Fibroblast of lung (primary cell): ENCODE data around the gene RAB42. TPM values are rescaled to one million over a fixed set of nuclear protein-coding genes. Genes with fewer than 3 reads are reported as not detected.

ENCODE experiments used
- DNase-seq, 2 donors: peaks; one replicate each; pipeline versions ENCODE4 v3.0.0 to v3.0.0-alpha.2; 2010; ENCODE audit warnings: low read depth in 2 of 2
- H2AFZ ChIP-seq: 2 replicates; pipeline ENCODE4 v1.5.1; 2012; ENCODE audit warnings: low read length, control low read depth, inconsistent platforms
- H3K27ac ChIP-seq: 2 replicates; pipeline ENCODE4 v1.5.1; 2011; ENCODE audit warnings: low read length, control low read depth; ENCODE audit not compliant: insufficient read depth
- H3K27me3 ChIP-seq: 2 replicates; pipeline ENCODE4 v1.5.1; 2011; ENCODE audit warnings: mild to moderate bottlenecking, low read length; ENCODE audit not compliant: control insufficient read depth, insufficient read depth
- H3K36me3 ChIP-seq: 2 replicates; pipeline ENCODE4 v1.5.1; 2011; ENCODE audit warnings: low read length; ENCODE audit not compliant: control insufficient read depth, insufficient read depth
- H3K4me1 ChIP-seq: 2 replicates; pipeline ENCODE4 v1.5.1; 2011; ENCODE audit warnings: low read length; ENCODE audit not compliant: control insufficient read depth, insufficient read depth; ENCODE audit errors: extremely low read depth
- H3K4me2 ChIP-seq: 2 replicates; pipeline ENCODE4 v1.5.1; 2011; ENCODE audit warnings: low read length, control low read depth; ENCODE audit not compliant: insufficient read depth; ENCODE audit errors: extremely low read depth
- H3K4me3 ChIP-seq, 4 experiments: fragments of 200-600 bp in 1 of 4; sonication (generic) in 1 of 4; replicated peaks in 1 of 4; 2 replicates each; pipeline ENCODE4 v1.5.1; 2011 to 2016; ENCODE audit warnings: low read length in 4 of 4, low read depth in 3 of 4, mild to moderate bottlenecking in 3 of 4, control low read depth in 2 of 4, inconsistent platforms in 1 of 4, mixed read lengths in 1 of 4; ENCODE audit not compliant: insufficient read depth in 1 of 4; ENCODE audit errors: control extremely low read depth in 1 of 4
- H3K79me2 ChIP-seq: 2 replicates; pipeline ENCODE4 v1.5.1; 2012; ENCODE audit warnings: mild to moderate bottlenecking, low read length, inconsistent platforms; ENCODE audit not compliant: control insufficient read depth, insufficient read depth
- H3K9ac ChIP-seq: 2 replicates; pipeline ENCODE4 v1.5.1; 2011; ENCODE audit warnings: mild to moderate bottlenecking, low read length, control low read depth; ENCODE audit not compliant: insufficient read depth
- H3K9me3 ChIP-seq: 2 replicates; pipeline ENCODE4 v1.5.1; 2012; ENCODE audit warnings: low read depth, low read length; ENCODE audit not compliant: control insufficient read depth, insufficient read depth
- H4K20me1 ChIP-seq: 2 replicates; pipeline ENCODE4 v1.5.1; 2011; ENCODE audit warnings: low read length; ENCODE audit not compliant: control insufficient read depth, insufficient read depth; ENCODE audit errors: extremely low read depth
- EZH2 ChIP-seq: IDR thresholded peaks from 2 replicates; pipeline ENCODE4 v1.5.1; 2012; ENCODE audit warnings: low read length, control low read depth, mild to moderate bottlenecking; ENCODE audit errors: missing control alignments
- polyA plus RNA-seq, 2 donors: library from polyadenylated mRNA; depleted of rRNA in 1 of 2; stranded (reverse) in 1 of 2; unstranded in 1 of 2; fragments of >200 nt; gene quantifications; 2 replicates each; pipeline ENCODE4 v1.2.1, GENCODE V29; 2011 to 2012; ENCODE audit warnings: missing spikeins in 1 of 2
- total RNA-seq: library from RNA; depleted of rRNA; stranded (reverse); fragments of >200 nt; gene quantifications from 2 replicates; pipeline ENCODE4 v1.2.1, GENCODE V29; 2014
- TF ChIP-seq, protein P1 (sequence below), 2 donors: IDR thresholded peaks in 1 of 2; conservative IDR thresholded peaks in 1 of 2; 1 replicate in 1 of 2; 2 replicates in 1 of 2; pipeline ENCODE4 v1.5.1; 2011 to 2012; ENCODE audit warnings: low read length in 2 of 2, control low read depth in 1 of 2, inconsistent platforms in 1 of 2, low read depth in 1 of 2, mild to moderate bottlenecking in 1 of 2

RAB42 gene
- total and polyA plus RNA-seq, 2 donors (not counting 1 experiment from before 2014, with no cell fraction given): 3.4 to 5.8 TPM

GRCh38 chr1:28579401-28579800 is 12.7 kb upstream of the RAB42 start:
- H3K9ac ChIP-seq: peak overlapping the region; percentile 20
- no peak overlapping the region for H2AFZ ChIP-seq
- TF ChIP-seq EZH2: no peak
- TF ChIP-seq, protein P1, sequence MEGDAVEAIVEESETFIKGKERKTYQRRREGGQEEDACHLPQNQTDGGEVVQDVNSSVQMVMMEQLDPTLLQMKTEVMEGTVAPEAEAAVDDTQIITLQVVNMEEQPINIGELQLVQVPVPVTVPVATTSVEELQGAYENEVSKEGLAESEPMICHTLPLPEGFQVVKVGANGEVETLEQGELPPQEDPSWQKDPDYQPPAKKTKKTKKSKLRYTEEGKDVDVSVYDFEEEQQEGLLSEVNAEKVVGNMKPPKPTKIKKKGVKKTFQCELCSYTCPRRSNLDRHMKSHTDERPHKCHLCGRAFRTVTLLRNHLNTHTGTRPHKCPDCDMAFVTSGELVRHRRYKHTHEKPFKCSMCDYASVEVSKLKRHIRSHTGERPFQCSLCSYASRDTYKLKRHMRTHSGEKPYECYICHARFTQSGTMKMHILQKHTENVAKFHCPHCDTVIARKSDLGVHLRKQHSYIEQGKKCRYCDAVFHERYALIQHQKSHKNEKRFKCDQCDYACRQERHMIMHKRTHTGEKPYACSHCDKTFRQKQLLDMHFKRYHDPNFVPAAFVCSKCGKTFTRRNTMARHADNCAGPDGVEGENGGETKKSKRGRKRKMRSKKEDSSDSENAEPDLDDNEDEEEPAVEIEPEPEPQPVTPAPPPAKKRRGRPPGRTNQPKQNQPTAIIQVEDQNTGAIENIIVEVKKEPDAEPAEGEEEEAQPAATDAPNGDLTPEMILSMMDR (conservative IDR thresholded peaks at IDR 0.05 in 1 of 2, IDR thresholded peaks at IDR 0.05 in 1 of 2; ENCODE audit: low read depth in 1 of 2, low read length in 2 of 2): no peak
- H3K4me2 ChIP-seq: peak overlapping the region; percentile 87
- peak overlapping the region; percentile 22 for H3K27ac ChIP-seq
- H3K36me3 ChIP-seq: peaks cover 13% of the 10 kb centered on the region
- peaks cover 12% of the 10 kb centered on the region for H3K4me1 ChIP-seq
- H4K20me1 ChIP-seq: peaks cover 3% of the 10 kb centered on the region
- peak overlapping the region; percentile 91 to 100 (median 92) for H3K4me3 ChIP-seq
- peaks cover 31% of the 10 kb centered on the region for H3K79me2 ChIP-seq
- no peaks in the 10 kb centered on the region for H3K9me3 ChIP-seq
- H3K27me3 ChIP-seq: no peaks in the 10 kb centered on the region
- no peak for DNase-seq

DNA sequence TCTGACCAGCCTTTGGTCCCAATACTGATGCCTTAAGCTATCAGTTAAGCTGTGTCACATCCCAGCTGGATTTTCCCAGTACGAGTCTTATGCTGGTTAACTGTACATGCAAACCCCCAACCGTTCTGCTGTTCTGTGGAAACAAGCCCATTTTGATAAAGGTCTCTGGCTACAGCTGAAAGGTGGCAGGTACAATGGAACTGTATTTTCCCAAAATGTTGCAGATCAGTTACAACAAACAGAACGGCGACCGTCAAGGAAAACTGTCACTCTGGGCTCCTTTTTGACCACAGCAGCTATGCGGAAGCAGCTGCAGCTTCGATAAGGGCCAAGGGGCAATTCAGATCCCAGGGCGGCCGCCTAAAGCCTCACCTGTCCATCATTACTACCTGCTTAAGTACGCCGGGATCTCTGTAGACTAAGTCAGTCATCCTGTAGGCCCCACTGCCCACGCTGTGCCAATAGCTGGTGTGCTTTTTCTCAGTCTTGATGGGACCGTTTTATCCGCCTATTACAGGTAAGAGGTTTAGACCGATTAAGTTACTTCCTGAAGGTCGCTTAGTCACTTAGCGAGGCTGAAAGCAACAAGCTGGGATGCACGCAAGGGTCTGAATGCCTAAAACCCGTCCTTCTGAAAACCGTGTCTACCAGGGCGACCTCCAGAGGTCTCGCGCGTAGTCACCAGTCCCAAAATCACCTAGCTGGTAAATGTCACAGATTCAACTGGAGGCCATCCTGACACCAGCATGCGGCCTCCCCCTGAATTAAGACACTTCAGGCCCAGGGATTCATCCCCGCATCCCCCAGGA is 11.1 kb upstream of the RAB42 start:
- Histone ChIP-seq H3K4me3 (peak overlapping the region; percentile 91 to 100 (median 92)), H3K27ac (peak overlapping the region; percentile 72), H3K4me1 (peaks cover 12% of the 10 kb centered on the region), H4K20me1 (peaks cover 3% of the 10 kb centered on the region), H3K27me3 (no peaks in the 10 kb centered on the region), H2AFZ (no peak overlapping the region), H3K79me2 (peaks cover 31% of the 10 kb centered on the region), H3K9ac (peak overlapping the region; percentile 84), H3K9me3 (no peaks in the 10 kb centered on the region), H3K36me3 (peaks cover 13% of the 10 kb centered on the region), H3K4me2 (peak overlapping the region; percentile 88)
- TF ChIP-seq, protein P1 (conservative IDR thresholded peaks at IDR 0.05 in 1 of 2, IDR thresholded peaks at IDR 0.05 in 1 of 2; ENCODE audit: low read depth in 1 of 2, low read length in 2 of 2): peak in 1 of 2 donors; percentile 19
- TF ChIP-seq EZH2: no peak
- DNase-seq: peak; percentile 36 to 53

DNA sequence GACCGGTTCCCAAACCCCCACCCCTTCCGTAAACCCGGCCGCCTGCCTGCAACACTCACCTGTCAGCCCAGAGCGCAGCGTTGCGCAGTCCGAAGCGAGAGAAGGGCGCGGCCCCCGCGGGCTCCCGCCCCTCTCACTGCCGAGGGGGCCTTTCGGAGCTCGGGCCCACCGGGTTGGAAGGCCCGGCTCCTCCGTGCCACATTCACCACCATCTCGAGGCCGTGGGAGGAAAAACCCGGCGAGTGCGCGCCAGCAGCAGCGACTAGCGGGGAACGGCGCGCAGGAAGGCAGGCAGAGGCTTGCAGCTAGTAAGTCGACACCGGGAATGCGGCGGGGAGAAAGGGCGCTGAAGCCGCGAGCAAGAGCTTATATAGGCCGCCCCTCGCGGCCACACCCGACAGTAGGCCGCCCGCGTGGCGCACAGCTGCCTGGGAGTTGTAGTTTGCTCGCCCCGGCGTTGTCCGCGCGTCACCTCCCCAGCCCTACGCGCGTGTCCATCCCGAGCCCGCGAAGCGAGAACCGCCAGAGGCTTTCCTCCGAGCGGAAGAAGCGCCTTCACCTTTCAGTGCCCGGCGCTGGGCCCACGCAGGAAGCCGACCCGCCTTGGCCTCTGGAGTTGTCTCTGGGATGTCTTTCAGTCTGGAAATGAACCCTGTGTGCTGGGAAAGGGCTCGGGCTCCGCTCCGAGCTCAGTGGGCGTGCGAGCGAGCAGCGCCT is 10.4 kb upstream of the RAB42 start:
- Histone ChIP-seq H4K20me1 (peaks cover 3% of the 10 kb centered on the region), H3K79me2 (peaks cover 31% of the 10 kb centered on the region), H3K4me3 (peak overlapping the region; percentile 91 to 100 (median 92)), H3K9ac (peak overlapping the region; percentile 84), H2AFZ (peak overlapping the region; percentile 81), H3K4me2 (peak overlapping the region; percentile 99), H3K36me3 (peaks cover 13% of the 10 kb centered on the region), H3K27me3 (no peaks in the 10 kb centered on the region), H3K27ac (peak overlapping the region; percentile 79), H3K9me3 (no peaks in the 10 kb centered on the region), H3K4me1 (peaks cover 12% of the 10 kb centered on the region)
- DNase-seq: peak; percentile 92 to 96
- TF ChIP-seq, protein P1 (conservative IDR thresholded peaks at IDR 0.05 in 1 of 2, IDR thresholded peaks at IDR 0.05 in 1 of 2; ENCODE audit: low read depth in 1 of 2, low read length in 2 of 2): no peak
- no peak for TF ChIP-seq EZH2
